T-cell (primary cell): ENCODE measurements around the gene GPR173. TPM values are rescaled to one million over a fixed set of nuclear protein-coding genes. Genes with fewer than 3 reads are reported as not detected.

ENCODE experiments used
- ATAC-seq, 4 experiments: fragments of 200-7000 bp in 3 of 4; fragments of 150-1000 bp in 1 of 4; cut with Tn5 transposase; replicated peaks in 1 of 4; 1 replicate in 3 of 4; 2 replicates in 1 of 4; pipeline ENCODE4 v1.10.0; 2021; ENCODE audit warnings: moderate library complexity in 3 of 4, mild to moderate bottlenecking in 2 of 4, moderate number of reproducible peaks in 1 of 4
- CTCF ChIA-PET, 2 donors: fragments of 300-600 bp; sonication (Branson Sonifier 250); formaldehyde crosslinking; loops; one replicate each; lab custom pipeline; 2022; ENCODE audit warnings: antibody characterized with exemption in 2 of 2; lab: Charles Lee
- POLR2A ChIA-PET, 2 donors: fragments of 300-600 bp; sonication (Branson Sonifier 250); formaldehyde crosslinking; loops; one replicate each; lab custom pipeline; 2022; ENCODE audit warnings: antibody characterized with exemption in 2 of 2; lab: Charles Lee
- DNase-seq, 35 experiments: peaks; one replicate each; pipeline versions ENCODE4 v3.0.0 to v3.0.0-alpha.2; 2013 to 2023
- H3K27ac ChIP-seq: one replicate; pipeline ENCODE4 v1.5.1; 2013; ENCODE audit warnings: low read length
- H3K27me3 ChIP-seq, 2 experiments: replicated peaks in 1 of 2; 1 replicate in 1 of 2; 2 replicates in 1 of 2; pipeline versions ENCODE4 v1.6.1 to v1.7.0; 2013; ENCODE audit warnings: low read length in 1 of 2, mixed read lengths in 1 of 2; ENCODE audit not compliant: control insufficient read depth in 2 of 2, insufficient read depth in 2 of 2; ENCODE audit errors: extremely low read depth in 1 of 2
- H3K36me3 ChIP-seq, 2 donors: 1 replicate in 1 of 2; 2 replicates in 1 of 2; pipeline versions ENCODE4 v1.6.1 to v1.7.0; 2013; ENCODE audit warnings: low read length in 1 of 2; ENCODE audit not compliant: control insufficient read depth in 2 of 2, insufficient read depth in 1 of 2; ENCODE audit errors: extremely low read depth in 1 of 2
- H3K4me1 ChIP-seq, 2 experiments: 1 replicate in 1 of 2; 2 replicates in 1 of 2; pipeline versions ENCODE4 v1.6.1 to v1.7.0; 2013; ENCODE audit warnings: low read length in 2 of 2, mixed read lengths in 1 of 2; ENCODE audit not compliant: insufficient read depth in 2 of 2, control insufficient read depth in 1 of 2; ENCODE audit errors: extremely low read depth in 1 of 2
- H3K4me3 ChIP-seq, 2 donors: 1 replicate in 1 of 2; 2 replicates in 1 of 2; pipeline versions ENCODE4 v1.5.1 to v1.7.0; 2013; ENCODE audit warnings: mild to moderate bottlenecking in 2 of 2, low read length in 1 of 2, moderate library complexity in 1 of 2; ENCODE audit not compliant: control insufficient read depth in 1 of 2; ENCODE audit errors: extremely low read depth in 1 of 2
- H3K9me3 ChIP-seq: 2 replicates; pipeline ENCODE4 v1.7.0; 2013
- H3K27ac Mint-ChIP-seq, 2 donors: one replicate each; pipeline ENCODE4 v1.8.0; 2020 to 2021; ENCODE audit warnings: mild to moderate bottlenecking in 2 of 2, mixed read lengths in 2 of 2
- H3K27me3 Mint-ChIP-seq, 2 donors: one replicate each; pipeline ENCODE4 v1.8.0; 2021 to 2022; ENCODE audit warnings: mixed read lengths in 2 of 2
- H3K36me3 Mint-ChIP-seq: one replicate; pipeline ENCODE4 v1.8.0; 2021; ENCODE audit warnings: mixed read lengths
- H3K4me1 Mint-ChIP-seq, 3 donors: one replicate each; pipeline ENCODE4 v1.8.0; 2020 to 2022; ENCODE audit warnings: mixed read lengths in 3 of 3, mild to moderate bottlenecking in 1 of 3
- H3K4me3 Mint-ChIP-seq, 3 donors: one replicate each; pipeline ENCODE4 v1.8.0; 2020 to 2022; ENCODE audit warnings: mild to moderate bottlenecking in 3 of 3, mixed read lengths in 3 of 3, moderate library complexity in 3 of 3
- H3K9me3 Mint-ChIP-seq, 3 donors: one replicate each; pipeline ENCODE4 v1.8.0; 2020 to 2022; ENCODE audit warnings: mixed read lengths in 3 of 3
- WGBS: methylation state at CpG from one replicate; pipeline ENCODE4 v1.1.5; 2013; ENCODE audit warnings: missing lambda C conversion rate; ENCODE audit not compliant: insufficient coverage; 5-methylcytosine and 5-hydroxymethylcytosine counted together
- total RNA-seq, 35 experiments: library from RNA in 6 of 35; stranded (reverse) in 6 of 35; fragments of 120-200 nt in 1 of 35; gene quantifications; one replicate each; pipeline versions ENCODE4 v1.2.1 to v1.2.4 and lab custom pipeline; 2013 to 2026

Gene GPR173
- total RNA-seq, 5 donors from 2014 or later (not counting 1 experiment from before 2014, with no cell fraction given): 0.12 to 0.50 (median 0.17) TPM; not detected in 1

DNA sequence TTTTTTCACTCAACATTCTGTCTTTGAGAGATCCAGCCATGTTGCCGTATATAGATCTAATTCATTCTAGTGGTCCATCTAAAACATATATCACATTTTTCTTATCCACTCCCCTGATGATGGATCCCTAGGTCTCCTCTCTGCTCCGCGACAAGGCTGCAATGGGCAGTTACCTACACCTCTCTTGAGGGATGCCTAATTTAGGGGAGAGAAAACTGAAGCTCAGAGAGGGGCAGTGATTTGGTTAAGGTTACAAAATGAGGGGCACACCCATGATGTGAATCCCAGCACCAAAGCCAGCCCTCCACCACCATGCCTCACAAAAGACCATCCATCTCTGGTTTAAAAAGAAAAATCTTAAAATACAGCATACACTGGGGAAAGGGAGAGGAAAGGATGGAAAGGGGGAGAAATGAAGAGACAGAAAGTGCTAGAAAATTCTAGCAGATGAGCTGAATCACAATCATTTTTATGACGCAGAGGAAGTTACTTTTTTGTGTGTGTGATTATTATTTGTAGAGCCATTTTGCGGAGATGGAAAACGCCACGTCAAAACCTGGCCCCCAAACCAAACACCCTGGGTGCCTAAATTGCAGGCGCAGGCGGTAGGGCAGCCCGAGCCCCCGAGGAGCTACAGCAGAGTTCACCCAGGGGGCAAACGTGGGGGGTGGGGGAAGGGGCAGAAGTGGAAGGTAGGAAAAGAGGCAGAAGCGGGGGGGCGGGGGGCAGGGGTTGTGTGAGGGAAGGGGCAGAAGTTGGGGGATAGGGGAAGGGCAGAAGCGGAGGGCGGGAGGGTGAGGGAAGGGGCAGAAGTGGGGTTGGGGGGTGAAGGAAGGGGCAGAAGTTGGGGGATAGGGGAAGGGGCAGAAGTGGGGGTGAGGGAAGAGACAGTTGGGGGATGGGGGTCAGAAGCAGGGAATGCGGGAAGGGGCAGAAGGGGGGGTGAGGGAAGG lies 32.3 kb downstream of the GPR173 start:
- H3K4me3 Mint-ChIP-seq: peak overlapping the region; percentile 72 to 86 (median 80)
- H3K4me3 ChIP-seq: no peak overlapping the region
- peak overlapping the region; percentile 88 to 97 for H3K27ac Mint-ChIP-seq
- peaks cover 0 to 25% of the 10 kb centered on the region in 2 experiments for H3K4me1 ChIP-seq
- POLR2A ChIA-PET: interaction anchor here (0.6 to 1.5 kb wide), 4 partner anchors 9 to 873 kb away, joined by 3 to 21 read pairs (median 4); no protein-coding TSS in a partner anchor
- H3K36me3 Mint-ChIP-seq: peaks cover 10% of the 10 kb centered on the region
- H3K9me3 Mint-ChIP-seq: no peaks in the 10 kb centered on the region
- H3K27me3 Mint-ChIP-seq: peaks cover 0 to 13% of the 10 kb centered on the region in 2 donors
- ATAC-seq: no peak
- DNase-seq: peak in 17 of 35 experiments; percentile 24 to 60 (median 41)
- no CpG with 5 or more reads among the region's 17 CpGs for WGBS
- H3K9me3 ChIP-seq: no peaks in the 10 kb centered on the region
- CTCF ChIA-PET: interaction anchor here in 1 of 2 donors (0.6 to 1.0 kb wide), 2 partner anchors 10 to 1976 kb away, joined by 3 to 4 read pairs; no protein-coding TSS in a partner anchor
- peaks cover 34 to 43% (median 39%) of the 10 kb centered on the region in 3 donors for H3K4me1 Mint-ChIP-seq
- peak overlapping the region; percentile 87 for H3K27ac ChIP-seq
- no peaks in the 10 kb centered on the region for H3K27me3 ChIP-seq
- H3K36me3 ChIP-seq: peaks cover 0 to 17% of the 10 kb centered on the region in 2 donors

DNA sequence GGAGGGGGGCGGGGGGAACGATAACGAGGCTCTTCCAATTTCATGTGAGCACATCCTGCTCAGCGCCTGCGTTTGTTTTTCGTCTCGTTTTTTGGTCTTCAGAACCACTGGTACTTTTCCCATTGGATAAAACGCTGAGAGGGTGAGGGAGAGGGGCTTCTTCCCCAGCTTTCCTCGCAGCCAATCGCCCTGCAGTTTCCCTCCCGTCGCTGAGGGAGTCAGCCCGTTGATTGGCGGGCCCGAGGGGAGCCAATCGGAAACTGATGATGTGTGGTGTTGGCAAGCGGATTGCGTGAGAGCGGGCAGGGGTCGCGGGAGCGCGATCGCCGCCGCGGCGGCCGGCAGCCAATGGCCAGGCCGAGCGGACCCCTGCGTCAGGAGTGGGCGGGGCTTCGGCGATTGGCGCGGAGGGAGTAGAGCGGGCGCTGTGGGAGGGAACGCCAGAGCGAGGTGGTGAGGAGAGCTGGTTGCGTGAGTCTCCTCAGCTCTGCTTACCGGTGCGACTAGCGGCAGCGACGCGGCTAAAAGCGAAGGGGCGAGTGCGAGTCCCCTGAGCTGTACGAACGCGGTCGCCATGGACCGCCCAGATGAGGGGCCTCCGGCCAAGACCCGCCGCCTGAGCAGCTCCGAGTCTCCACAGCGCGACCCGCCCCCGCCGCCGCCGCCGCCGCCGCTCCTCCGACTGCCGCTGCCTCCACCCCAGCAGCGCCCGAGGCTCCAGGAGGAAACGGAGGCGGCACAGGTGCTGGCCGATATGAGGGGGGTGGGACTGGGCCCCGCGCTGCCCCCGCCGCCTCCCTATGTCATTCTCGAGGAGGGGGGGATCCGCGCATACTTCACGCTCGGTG lies 33.6 kb downstream of the GPR173 start, which contains the start of gene TSPYL2:
Gene TSPYL2, plus strand, starts transcription at position 443 of the 848 bp plus-strand sequence. Its CDS starts 132 bp downstream, at position 575.
- peaks cover 39 to 55% (median 45%) of the 10 kb centered on the region in 3 donors for H3K4me1 Mint-ChIP-seq
- peak within 1 kb of the TSS; percentile 60 to 79 for H3K4me3 ChIP-seq
- H3K27me3 ChIP-seq: no peaks in the 10 kb centered on the region
- H3K36me3 ChIP-seq: peaks cover 0 to 27% of the 10 kb centered on the region in 2 donors
- DNase-seq: peak; percentile 81 to 97 (median 93)
- under 1% methylated on average over 58 of the region's 86 CpGs for WGBS
- peaks cover 17% of the 10 kb centered on the region for H3K36me3 Mint-ChIP-seq
- ChIA-PET CTCF (interaction anchor here in 1 of 2 donors (0.6 to 1.0 kb wide), 2 partner anchors 10 to 1975 kb away, joined by 4 to 6 read pairs; no protein-coding TSS in a partner anchor), POLR2A (interaction anchor here (0.6 to 1.5 kb wide), 7 partner anchors 10 to 376 kb away, joined by 3 to 21 read pairs (median 5); partner anchors contain the start of gene KDM5C (in 1 of the 2))
- peak within 1 kb of the TSS; percentile 97 for H3K27ac Mint-ChIP-seq
- H3K4me1 ChIP-seq: peaks cover 0 to 25% of the 10 kb centered on the region in 2 experiments
- peaks cover 0 to 18% of the 10 kb centered on the region in 2 donors for H3K27me3 Mint-ChIP-seq
- ATAC-seq: peak; percentile 85 to 91 (median 89)
- no peaks in the 10 kb centered on the region for H3K9me3 Mint-ChIP-seq
- H3K27ac ChIP-seq: peak within 1 kb of the TSS; percentile 87
- H3K9me3 ChIP-seq: no peaks in the 10 kb centered on the region
- peak within 1 kb of the TSS; percentile 84 to 90 (median 89) for H3K4me3 Mint-ChIP-seq

DNA sequence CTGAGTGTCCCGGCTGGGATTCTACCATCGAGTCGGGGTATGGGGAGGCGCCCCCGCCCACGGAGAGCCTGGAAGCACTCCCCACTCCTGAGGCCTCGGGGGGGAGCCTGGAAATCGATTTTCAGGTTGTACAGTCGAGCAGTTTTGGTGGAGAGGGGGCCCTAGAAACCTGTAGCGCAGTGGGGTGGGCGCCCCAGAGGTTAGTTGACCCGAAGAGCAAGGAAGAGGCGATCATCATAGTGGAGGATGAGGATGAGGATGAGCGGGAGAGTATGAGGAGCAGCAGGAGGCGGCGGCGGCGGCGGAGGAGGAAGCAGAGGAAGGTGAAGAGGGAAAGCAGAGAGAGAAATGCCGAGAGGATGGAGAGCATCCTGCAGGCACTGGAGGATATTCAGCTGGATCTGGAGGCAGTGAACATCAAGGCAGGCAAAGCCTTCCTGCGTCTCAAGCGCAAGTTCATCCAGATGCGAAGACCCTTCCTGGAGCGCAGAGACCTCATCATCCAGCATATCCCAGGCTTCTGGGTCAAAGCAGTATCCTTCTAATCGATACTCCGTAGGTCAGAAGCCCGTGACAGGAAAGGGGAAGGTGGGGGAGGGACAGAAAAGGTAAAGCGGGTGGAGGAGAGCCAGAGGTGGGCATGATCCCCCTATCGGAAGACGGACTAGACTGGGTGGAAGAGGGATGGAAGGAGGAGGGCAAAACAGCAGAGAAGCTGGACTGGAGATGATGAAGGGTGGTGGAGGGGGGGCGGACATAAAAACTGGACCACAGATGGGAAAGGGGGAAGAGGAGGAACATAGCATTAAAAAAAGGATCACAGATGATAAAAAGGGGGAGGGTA lies 34.4 kb downstream of the GPR173 start:
- H3K27ac ChIP-seq: peak overlapping the region; percentile 65
- Mint-ChIP-seq H3K4me3 (peak overlapping the region; percentile 84 to 90 (median 89)), H3K27me3 (peaks cover 0 to 18% of the 10 kb centered on the region in 2 donors), H3K27ac (peak overlapping the region; percentile 86 to 88), H3K36me3 (peaks cover 17% of the 10 kb centered on the region), H3K4me1 (peaks cover 44 to 63% (median 49%) of the 10 kb centered on the region in 3 donors), H3K9me3 (no peaks in the 10 kb centered on the region)
- H3K36me3 ChIP-seq: peaks cover 0 to 27% of the 10 kb centered on the region in 2 donors
- CTCF ChIA-PET: no interaction called here
- peaks cover 0 to 26% of the 10 kb centered on the region in 2 experiments for H3K4me1 ChIP-seq
- ATAC-seq: no peak
- DNase-seq: peak in 1 of 35 experiments; percentile 14
- H3K4me3 ChIP-seq: peak overlapping the region; percentile 60 to 79
- H3K9me3 ChIP-seq: no peaks in the 10 kb centered on the region
- WGBS: 20% methylated on average over 10 of the region's 31 CpGs
- POLR2A ChIA-PET: interaction anchor here (1.3 to 1.4 kb wide), 2 partner anchors 11 to 88 kb away, joined by 4 to 5 read pairs; no protein-coding TSS in a partner anchor
- no peaks in the 10 kb centered on the region for H3K27me3 ChIP-seq

DNA sequence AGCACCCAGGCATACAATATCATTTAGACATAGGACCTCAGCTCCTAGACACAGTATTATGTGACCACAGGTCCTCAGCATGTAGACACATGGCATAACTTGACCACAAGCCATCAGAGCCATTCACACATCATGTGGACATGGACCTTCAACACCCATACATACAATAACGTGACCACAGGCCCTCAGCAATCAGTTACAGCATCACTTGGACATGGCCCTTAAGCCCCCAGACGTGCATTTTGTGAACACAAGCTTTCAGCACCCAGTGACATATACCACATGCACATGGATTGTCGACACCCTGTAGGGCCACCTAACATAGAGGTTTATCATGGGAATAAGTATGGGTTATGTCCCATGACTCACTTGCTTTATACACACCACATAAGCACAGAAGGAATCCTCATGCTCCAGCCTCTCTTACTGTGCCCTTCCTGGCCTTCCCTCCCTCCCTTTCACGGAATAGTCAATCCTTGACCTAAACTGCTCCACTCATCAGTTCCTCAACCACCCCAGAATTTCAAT lies 35.5 kb downstream of the GPR173 start:
- POLR2A ChIA-PET: interaction anchor here in 1 of 2 donors (1.1 kb wide), 1 partner anchor 104 kb away, joined by 4 read pairs; no protein-coding TSS in a partner anchor
- H3K27me3 ChIP-seq: no peaks in the 10 kb centered on the region
- Mint-ChIP-seq H3K4me3 (peak overlapping the region in 2 of 3 donors; percentile 84 to 90), H3K4me1 (peaks cover 54 to 74% (median 60%) of the 10 kb centered on the region in 3 donors), H3K36me3 (peaks cover 19% of the 10 kb centered on the region), H3K27me3 (peaks cover 0 to 18% of the 10 kb centered on the region in 2 donors), H3K9me3 (no peaks in the 10 kb centered on the region), H3K27ac (peak overlapping the region; percentile 86 to 88)
- no peak overlapping the region for H3K27ac ChIP-seq
- peak in 2 of 35 experiments; percentile 25 to 26 for DNase-seq
- H3K4me1 ChIP-seq: peaks cover 0 to 36% of the 10 kb centered on the region in 2 experiments
- H3K36me3 ChIP-seq: peaks cover 0 to 27% of the 10 kb centered on the region in 2 donors
- WGBS: 100% methylated on average over 1 of the region's 4 CpGs
- CTCF ChIA-PET: no interaction called here
- ATAC-seq: no peak
- H3K4me3 ChIP-seq: no peak overlapping the region
- H3K9me3 ChIP-seq: no peaks in the 10 kb centered on the region

DNA sequence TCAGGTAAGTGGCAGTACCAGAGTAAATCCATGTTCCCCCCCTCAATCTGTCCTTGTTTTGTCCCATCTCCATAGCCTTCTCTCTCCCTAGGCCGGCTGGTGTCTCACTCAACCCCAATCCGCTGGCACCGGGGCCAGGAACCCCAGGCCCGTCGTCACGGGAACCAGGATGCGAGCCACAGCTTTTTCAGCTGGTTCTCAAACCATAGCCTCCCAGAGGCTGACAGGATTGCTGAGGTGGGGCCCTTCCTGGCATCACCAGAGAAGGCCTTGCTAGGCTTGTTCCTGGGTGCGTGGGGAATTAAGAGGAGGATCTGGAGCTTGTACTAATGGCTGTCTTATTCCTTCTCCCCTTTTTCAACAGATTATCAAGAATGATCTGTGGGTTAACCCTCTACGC lies 36.3 kb downstream of the GPR173 start:
- peaks cover 57 to 77% (median 64%) of the 10 kb centered on the region in 3 donors for H3K4me1 Mint-ChIP-seq
- WGBS: 80% methylated on average over 1 of the region's 9 CpGs
- CTCF ChIA-PET: no interaction called here

More for the DNA sequence above, 36.3 kb downstream of the GPR173 start:
- peaks cover 0 to 27% of the 10 kb centered on the region in 2 donors for H3K36me3 ChIP-seq
- H3K4me1 ChIP-seq: peaks cover 0 to 36% of the 10 kb centered on the region in 2 experiments
- Mint-ChIP-seq H3K27ac (no peak overlapping the region), H3K4me3 (peak overlapping the region; percentile 25 to 34 (median 32)), H3K27me3 (peaks cover 0 to 18% of the 10 kb centered on the region in 2 donors), H3K9me3 (no peaks in the 10 kb centered on the region), H3K36me3 (peaks cover 19% of the 10 kb centered on the region)
- POLR2A ChIA-PET: interaction anchor here in 1 of 2 donors (1.1 kb wide), 1 partner anchor 103 kb away, joined by 4 read pairs; no protein-coding TSS in a partner anchor
- no peak for ATAC-seq
- H3K4me3 ChIP-seq: no peak overlapping the region
- peak in 1 of 35 experiments; percentile 7 for DNase-seq
- H3K9me3 ChIP-seq: no peaks in the 10 kb centered on the region
- H3K27ac ChIP-seq: no peak overlapping the region
- no peaks in the 10 kb centered on the region for H3K27me3 ChIP-seq
